IMR-90 (cell line): ENCODE results near the gene SLC25A12. TPM values are rescaled to one million over a fixed set of nuclear protein-coding genes. Genes with fewer than 3 reads are reported as not detected.

ENCODE experiments used
- ATAC-seq: fragments of 200-7000 bp; cut with Tn5 transposase; 2 replicates; pipeline ENCODE4 v1.9.1; 2020; ENCODE audit warnings: low read depth, mild to moderate bottlenecking, moderate library complexity
- BruUV-seq: library from RNA; stranded (reverse); fragments of 400-500 nt; replicated peaks from 2 replicates; lab custom pipeline; 2021; lab: Mats Ljungman, UMichigan
- CTCF ChIA-PET: fragments of 300-600 bp; formaldehyde crosslinking; extraction: SDS; loops from one replicate; lab custom pipeline; 2021; ENCODE audit warnings: antibody characterized with exemption; lab: Yijun Ruan, JAX
- POLR2A ChIA-PET: fragments of 300-600 bp; sonication (Branson Sonifier 250); formaldehyde crosslinking; loops from one replicate; lab custom pipeline; 2022; ENCODE audit warnings: antibody characterized with exemption; ENCODE audit not compliant: unreplicated experiment; lab: Charles Lee
- DNase-seq: peaks from one replicate; pipeline ENCODE4 v3.0.0; 2013
- H2AFZ ChIP-seq: replicated peaks from 2 replicates; pipeline ENCODE3; 2013; ENCODE audit warnings: low read length, mild to moderate bottlenecking; ENCODE audit not compliant: poor library complexity
- H2AK5ac ChIP-seq: 2 replicates; pipeline ENCODE4 v1.6.1; 2013; ENCODE audit warnings: low read depth, low read length, inconsistent platforms
- H2AK9ac ChIP-seq: replicated peaks from 2 replicates; pipeline ENCODE3; 2013; ENCODE audit warnings: mild to moderate bottlenecking, low read depth, low read length, moderate library complexity; ENCODE audit not compliant: poor library complexity
- H2BK120ac ChIP-seq: 2 replicates; pipeline ENCODE4 v1.6.1; 2013; ENCODE audit warnings: low read depth, low read length, inconsistent platforms
- H2BK15ac ChIP-seq: 3 replicates; pipeline ENCODE4 v1.6.1; 2013; ENCODE audit warnings: low read depth, low read length, inconsistent platforms
- H2BK20ac ChIP-seq: 2 replicates; pipeline ENCODE4 v1.6.1; 2013; ENCODE audit warnings: low read depth, mild to moderate bottlenecking, inconsistent platforms, low read length, moderate library complexity
- H2BK5ac ChIP-seq: 2 replicates; pipeline ENCODE4 v1.6.1; 2013; ENCODE audit warnings: mild to moderate bottlenecking, low read depth, low read length, inconsistent platforms; ENCODE audit not compliant: poor library complexity, severe bottlenecking
- H3K14ac ChIP-seq: replicated peaks from 2 replicates; pipeline ENCODE4 v1.6.1; 2013; ENCODE audit warnings: low read depth, low read length, inconsistent platforms
- H3K18ac ChIP-seq: 2 replicates; pipeline ENCODE4 v1.6.1; 2013; ENCODE audit warnings: low read depth, low read length, control low read depth
- H3K23ac ChIP-seq: 2 replicates; pipeline ENCODE4 v1.6.1; 2013; ENCODE audit warnings: low read depth, low read length, inconsistent platforms
- H3K27ac ChIP-seq: 2 replicates; pipeline ENCODE4 v1.5.1; 2013; ENCODE audit warnings: mild to moderate bottlenecking, control low read depth, low read length; ENCODE audit not compliant: insufficient read depth
- H3K27me3 ChIP-seq: 2 replicates; pipeline ENCODE4 v1.6.1; 2013; ENCODE audit warnings: low read length; ENCODE audit not compliant: control insufficient read depth, insufficient read depth
- H3K36me3 ChIP-seq: 2 replicates; pipeline ENCODE4 v1.6.1; 2013; ENCODE audit warnings: low read length, mixed read lengths; ENCODE audit not compliant: control insufficient read depth, insufficient read depth
- H3K4ac ChIP-seq: 2 replicates; pipeline ENCODE4 v1.6.1; 2013; ENCODE audit warnings: low read depth, low read length, inconsistent platforms
- H3K4me1 ChIP-seq: 2 replicates; pipeline ENCODE4 v1.6.1; 2013; ENCODE audit warnings: low read length, mixed read lengths; ENCODE audit not compliant: control insufficient read depth, insufficient read depth
- H3K4me2 ChIP-seq: 2 replicates; pipeline ENCODE4 v1.6.1; 2013; ENCODE audit warnings: low read depth, mild to moderate bottlenecking, control low read depth, low read length, moderate library complexity
- H3K4me3 ChIP-seq: 2 replicates; pipeline ENCODE4 v1.5.1; 2013; ENCODE audit warnings: low read depth, mild to moderate bottlenecking, control low read depth, low read length, moderate library complexity; ENCODE audit not compliant: insufficient read depth
- H3K56ac ChIP-seq: 2 replicates; pipeline ENCODE4 v1.6.1; 2013; ENCODE audit warnings: low read length, inconsistent platforms; ENCODE audit not compliant: insufficient read depth; ENCODE audit errors: extremely low read depth
- H3K79me1 ChIP-seq, 2 experiments: 2 replicates each; pipeline ENCODE4 v1.6.1; 2013; ENCODE audit warnings: low read length in 2 of 2, inconsistent platforms in 1 of 2, low read depth in 1 of 2
- H3K9ac ChIP-seq: 2 replicates; pipeline ENCODE4 v1.6.1; 2013; ENCODE audit warnings: low read depth, low read length, control low read depth
- H3K9me1 ChIP-seq: 2 replicates; pipeline ENCODE4 v1.6.1; 2013; ENCODE audit warnings: low read length, inconsistent platforms; ENCODE audit not compliant: insufficient read depth
- H3K9me3 ChIP-seq: 2 replicates; pipeline ENCODE4 v1.6.1; 2013; ENCODE audit warnings: low read length; ENCODE audit not compliant: control insufficient read depth, insufficient read depth
- H4K20me1 ChIP-seq: 2 replicates; pipeline ENCODE4 v1.6.1; 2013; ENCODE audit warnings: low read length, inconsistent platforms; ENCODE audit not compliant: insufficient read depth
- H4K5ac ChIP-seq: 2 replicates; pipeline ENCODE4 v1.6.1; 2013; ENCODE audit warnings: mild to moderate bottlenecking, low read depth, low read length, control low read depth
- H4K8ac ChIP-seq, 2 experiments: 2 replicates each; pipeline ENCODE4 v1.6.1; 2013; ENCODE audit warnings: low read depth in 2 of 2, low read length in 2 of 2, control low read depth in 1 of 2, inconsistent platforms in 1 of 2
- H4K91ac ChIP-seq: 2 replicates; pipeline ENCODE4 v1.6.1; 2013; ENCODE audit warnings: low read depth, low read length, inconsistent platforms; ENCODE audit not compliant: insufficient read depth
- MAZ ChIP-seq: IDR thresholded peaks from 2 replicates; pipeline ENCODE4 v1.6.1; 2012; ENCODE audit warnings: low read depth, mild to moderate bottlenecking, low read length, improper control_type of control experiment, moderate library complexity, borderline replicate concordance
- RAD21 ChIP-seq: IDR thresholded peaks from 2 replicates; pipeline ENCODE4 v1.6.1; 2012; ENCODE audit warnings: low read length, improper control_type of control experiment
- SMC3 ChIP-seq: fragments of 150-350 bp; IDR thresholded peaks from 2 replicates; pipeline ENCODE4 v1.6.1; 2016; ENCODE audit warnings: low read depth, mild to moderate bottlenecking, antibody characterized with exemption, low read length, moderate library complexity
- USF2 ChIP-seq: fragments of 150-350 bp; IDR thresholded peaks from 2 replicates; pipeline ENCODE4 v1.6.1; 2017; ENCODE audit warnings: mild to moderate bottlenecking, antibody characterized with exemption, low read length, low read depth
- WGBS, 2 experiments: methylation state at CpG; one replicate each; pipeline versions ENCODE4 v1.1.5 to v1.1.7; 2013; ENCODE audit warnings: missing lambda C conversion rate in 2 of 2; ENCODE audit not compliant: insufficient read length in 1 of 2; ENCODE audit errors: extremely low coverage in 2 of 2; 5-methylcytosine and 5-hydroxymethylcytosine counted together
- dilution Hi-C: fragments of 300-500 bp; cut with HindIII; formaldehyde crosslinking; loops from one replicate; pipeline ENCODE4 v1.14.3; 2018; ENCODE audit warnings: low sequenced_read_pairs; ENCODE audit not compliant: unreplicated experiment
- in situ Hi-C: fragments of 300-500 bp; cut with MboI; formaldehyde crosslinking; loops from 3 replicates; pipeline ENCODE4 v1.14.3; 2019; ENCODE audit warnings: low sequenced_read_pairs, inconsistent platforms, mixed read lengths
- intact Hi-C: fragments of 100-400 bp; cut with micrococcal nuclease; formaldehyde crosslinking; loops from 2 replicates; pipeline ENCODE4 v1.10.0; 2022
- polyA plus RNA-seq, 3 experiments: library from polyadenylated mRNA; depleted of rRNA; stranded (reverse); fragments of >200 nt; gene quantifications; 2 replicates each; pipeline ENCODE4 v1.2.3, GENCODE V29; 2012; ENCODE audit warnings: low replicate concordance in 1 of 3
- total RNA-seq: library from RNA; depleted of rRNA; stranded (reverse); fragments of >200 nt; gene quantifications from 2 replicates; pipeline ENCODE4 v1.2.3, GENCODE V29; 2012

The SLC25A12 gene
- total and polyA plus RNA-seq, 2 of the 4 experiments (the other 2 are of a cell fraction) = 16.3 to 17.6 TPM

GRCh38 chr2:171794918-171795317, 99.1 kb downstream of the SLC25A12 start:
- no peak overlapping the region for H3K4ac ChIP-seq
- H3K27ac ChIP-seq = no peak overlapping the region
- H3K56ac ChIP-seq = no peak overlapping the region
- peaks cover 2% of the 10 kb centered on the region; the same call in 1 of the 2 replicates for H3K36me3 ChIP-seq
- H3K23ac ChIP-seq = no peak overlapping the region
- H2BK5ac ChIP-seq = no peak overlapping the region
- H3K9me3 ChIP-seq = no peaks in the 10 kb centered on the region
- no peak overlapping the region for H2BK120ac ChIP-seq
- H3K9ac ChIP-seq = no peak overlapping the region
- H4K91ac ChIP-seq = no peak overlapping the region
- H3K4me2 ChIP-seq = no peak overlapping the region
- H3K4me1 ChIP-seq = peaks cover 6% of the 10 kb centered on the region
- ChIA-PET CTCF (interaction anchor here (1.0 to 1.9 kb wide), 2 partner anchors 11 to 13 kb away, joined by 3 to 4 read pairs; no protein-coding TSS in a partner anchor), POLR2A (no interaction called here)
- H4K20me1 ChIP-seq = no peaks in the 10 kb centered on the region
- no peak overlapping the region for H2AK9ac ChIP-seq
- BruUV-seq = no TSS peak
- H3K4me3 ChIP-seq = no peak overlapping the region
- in situ Hi-C loops = no loop called here
- no peak overlapping the region for H4K8ac ChIP-seq
- no peak overlapping the region for H2AK5ac ChIP-seq
- WGBS, 2 experiments = 100% methylated on average over 1 of the region's 4 CpGs; no CpG with 5 or more reads in 1 of the 2 experiments
- H2BK20ac ChIP-seq = no peak overlapping the region
- intact Hi-C loops = no loop called here
- no peak for TF ChIP-seq SMC3
- TF ChIP-seq USF2 = no peak
- no peak for TF ChIP-seq MAZ
- TF ChIP-seq RAD21 = no peak
- H2BK15ac ChIP-seq = no peak overlapping the region
- dilution Hi-C loops = no loop called here
- H3K9me1 ChIP-seq = peaks cover 7% of the 10 kb centered on the region
- H4K5ac ChIP-seq = 0 out of 2 replicates have a peak overlapping the region, but pooled peaks have one; percentile 29
- DNase-seq = no peak
- H3K79me1 ChIP-seq = peaks cover 0 to 3% of the 10 kb centered on the region in 2 experiments; a peak in 1 of 4 replicates
- ATAC-seq = no peak
- H3K14ac ChIP-seq = no peak overlapping the region
- no peaks in the 10 kb centered on the region for H3K27me3 ChIP-seq
- H3K18ac ChIP-seq = no peak overlapping the region
- H2AFZ ChIP-seq = no peak overlapping the region
